Dermis blood vessel endothelial cell (primary cell): ENCODE measurements around the gene GAPDHS. TPM values are rescaled to one million over a fixed set of nuclear protein-coding genes. Genes with fewer than 3 reads are reported as not detected.

Experiments used
- DNase-seq: peaks from one replicate; pipeline ENCODE4 v3.0.0; 2010
- total RNA-seq: library from RNA; depleted of rRNA; stranded (reverse); fragments of >200 nt; gene quantifications from 2 replicates; pipeline ENCODE4 v1.2.3, GENCODE V29; 2014

Gene GAPDHS
- total RNA-seq, 1 donor from 2014 or later: not detected

DNA sequence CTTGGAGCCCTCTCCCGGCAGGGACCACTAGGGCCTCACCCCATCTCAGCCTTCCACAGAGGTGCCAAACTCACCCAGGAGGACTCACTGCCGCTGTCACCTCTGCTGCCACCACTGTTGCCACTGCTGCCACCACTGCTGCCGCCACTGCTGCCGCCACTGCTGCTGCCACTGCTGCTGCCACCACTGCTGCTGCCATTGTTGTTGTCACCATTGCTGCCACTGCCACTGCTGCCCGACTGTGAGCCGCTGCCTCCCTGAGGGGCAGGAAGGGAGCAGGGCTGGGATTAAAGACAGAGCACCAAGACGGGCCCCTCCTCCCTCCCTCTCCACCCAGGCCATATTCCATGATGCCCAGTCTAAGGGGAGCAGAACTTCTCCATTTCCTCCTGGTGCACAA lies 21.9 kb upstream of the GAPDHS start:
- DNase-seq: no peak

DNA sequence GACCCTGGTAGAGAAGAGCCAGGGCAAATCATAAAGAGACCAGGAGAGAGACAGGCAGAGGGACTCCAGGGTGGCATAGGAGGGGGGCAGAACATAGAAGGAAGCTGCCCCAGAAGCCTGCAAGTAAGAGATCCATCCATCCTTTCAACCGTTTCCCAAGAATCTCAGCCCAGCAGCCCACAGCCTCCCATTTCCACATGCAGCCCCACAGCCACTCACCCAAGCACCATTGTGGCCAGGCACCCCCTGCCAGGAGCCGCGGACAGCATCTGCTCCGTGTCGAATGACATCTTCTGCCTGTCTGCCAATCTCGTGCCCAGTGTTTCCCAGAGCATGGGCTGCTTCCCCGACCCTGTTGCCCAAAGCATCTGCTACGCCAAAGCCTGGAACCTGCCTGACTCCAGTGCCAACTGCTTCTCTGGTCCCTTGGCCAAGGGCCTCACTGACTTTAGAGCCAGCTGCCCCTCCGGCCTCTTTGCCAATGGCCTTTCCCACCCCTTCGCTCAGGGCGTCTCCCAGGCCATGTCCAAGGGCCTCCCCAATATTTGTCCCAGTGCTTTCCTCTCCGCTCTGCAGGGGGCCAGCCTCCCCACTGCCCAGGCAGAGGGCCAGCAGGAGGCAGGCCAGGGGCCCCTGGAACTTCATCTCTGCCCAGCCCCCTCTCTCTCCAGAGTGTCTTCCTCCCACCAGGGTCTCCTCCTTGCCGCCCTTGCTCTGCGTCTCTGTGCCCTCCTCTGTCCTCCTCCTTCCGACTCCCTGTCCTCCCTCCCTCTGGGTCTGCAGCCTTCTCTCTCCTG lies 20.2 kb upstream of the GAPDHS start:
- no peak for DNase-seq

DNA sequence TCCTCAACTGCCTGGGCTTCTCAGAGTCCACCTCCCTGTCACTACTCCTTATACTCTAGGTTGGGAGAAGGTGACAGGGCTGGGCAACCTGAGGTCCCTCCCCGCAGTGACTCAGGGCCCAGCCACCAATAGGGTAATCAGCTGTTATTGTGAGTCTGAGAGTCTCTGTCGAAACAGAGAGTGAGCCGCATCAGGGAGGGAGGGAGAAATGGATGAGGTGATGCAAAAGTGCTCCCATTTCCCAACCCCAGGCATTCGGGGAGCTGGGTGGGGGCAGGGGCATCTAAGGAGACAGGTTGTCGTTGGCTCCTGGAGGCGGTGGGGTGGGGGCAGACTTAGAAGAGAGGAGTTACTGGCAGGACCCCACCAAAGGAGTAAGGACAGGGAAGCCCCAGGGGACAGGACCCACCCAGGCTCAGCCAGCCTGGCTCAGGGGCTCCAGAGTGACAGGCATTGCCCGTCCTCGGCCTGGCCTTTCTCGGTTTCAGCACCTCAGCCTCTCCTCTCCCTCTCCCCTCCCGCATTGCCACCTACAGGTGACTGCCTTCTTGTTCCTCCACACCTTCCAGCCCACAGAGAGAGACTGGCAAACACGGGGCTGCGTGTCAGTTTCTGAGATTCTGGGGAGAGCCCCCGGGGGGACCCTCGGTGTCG lies 19.5 kb upstream of the GAPDHS start, which contains the start of gene DMKN:
DMKN (minus strand) TSS at position 22 of the 654 bp plus-strand sequence. CDS start 174 bp downstream, outside the sequence.
- DNase-seq: no peak

DNA sequence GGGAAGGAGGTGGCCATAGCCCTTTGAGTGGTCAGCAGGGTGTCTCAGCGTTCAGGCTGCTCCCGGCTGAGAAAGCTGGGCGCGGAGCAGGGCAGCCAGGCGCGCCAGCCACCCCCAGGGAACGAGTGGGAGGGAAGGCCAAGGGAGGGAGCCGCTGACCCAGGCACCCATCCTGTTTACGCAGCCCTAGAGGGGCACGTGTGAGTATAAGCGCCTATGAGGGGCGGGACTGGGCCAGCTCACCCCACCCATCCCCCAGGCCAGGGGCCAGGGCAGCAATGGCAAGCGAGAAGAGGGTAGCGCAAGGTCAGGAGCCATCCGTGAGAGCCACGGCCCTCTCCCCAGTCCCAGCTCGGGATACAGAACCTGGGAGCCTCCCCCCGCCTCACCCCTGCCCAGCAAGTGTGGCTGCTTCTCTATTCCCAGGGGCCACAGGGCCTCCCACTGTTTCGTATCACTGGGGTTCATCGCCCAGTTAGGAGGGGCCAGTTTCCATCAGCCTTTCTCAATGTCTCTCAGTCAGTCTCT lies 18.9 kb upstream of the GAPDHS start:
- no peak for DNase-seq

DNA sequence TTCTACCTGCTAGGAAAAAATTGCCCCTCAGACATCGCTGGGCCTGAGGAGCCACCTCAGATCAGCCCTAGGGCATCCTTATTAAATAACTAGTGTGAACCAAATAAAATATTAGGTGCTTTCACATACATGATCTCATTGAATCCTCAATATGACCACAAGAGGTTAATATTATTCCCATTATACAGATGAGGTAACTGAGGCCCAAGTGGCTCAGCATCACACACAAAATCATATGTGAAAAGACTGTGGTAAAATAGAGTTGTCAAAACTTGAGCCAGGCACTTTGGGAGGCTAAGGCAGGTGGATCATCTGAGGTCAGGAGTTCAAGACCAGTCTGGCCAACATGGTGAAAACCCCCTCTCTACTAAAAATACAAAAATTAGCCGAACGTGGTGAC lies 16.9 kb upstream of the GAPDHS start:
- DNase-seq: no peak

DNA sequence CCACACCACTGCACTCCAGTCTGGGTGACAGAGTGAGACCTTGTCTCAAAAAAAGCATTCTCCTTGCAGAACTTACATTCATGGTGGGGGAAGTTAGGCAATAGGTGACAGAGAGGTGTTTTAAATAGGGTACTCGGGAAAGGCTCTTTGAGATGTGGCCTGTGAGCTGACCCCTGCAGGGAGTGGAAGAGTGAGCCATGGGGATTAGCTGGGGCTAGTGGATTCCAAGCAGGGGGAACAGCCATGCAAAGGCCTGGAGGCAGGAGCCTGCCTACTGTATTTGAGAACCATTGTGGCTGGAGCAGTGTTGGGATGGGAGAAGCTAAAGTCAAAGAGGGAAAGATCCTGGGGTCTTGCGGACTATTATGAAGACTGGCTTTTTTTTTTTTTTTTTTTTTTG lies 15.9 kb upstream of the GAPDHS start:
- DNase-seq: no peak

DNA sequence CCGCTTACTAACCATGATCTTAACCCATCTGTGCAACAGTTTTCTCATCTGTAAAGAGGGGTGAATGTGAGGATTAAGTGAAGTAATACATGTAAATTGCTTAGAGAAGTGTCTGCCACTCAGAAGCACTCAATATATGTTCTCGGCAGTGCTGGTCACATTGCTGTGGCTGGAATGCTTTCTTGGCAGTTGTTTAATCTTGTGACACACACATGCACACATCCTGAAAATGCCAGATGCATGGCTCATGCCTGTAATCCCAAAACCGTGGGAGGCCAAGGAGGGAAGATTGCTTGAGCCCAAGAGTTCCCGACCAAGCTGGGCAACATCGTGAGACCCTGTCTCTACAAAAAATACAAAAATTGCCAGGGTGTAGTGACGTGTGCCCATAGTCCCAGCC lies 14.9 kb upstream of the GAPDHS start:
- peak; percentile 19 for DNase-seq

DNA sequence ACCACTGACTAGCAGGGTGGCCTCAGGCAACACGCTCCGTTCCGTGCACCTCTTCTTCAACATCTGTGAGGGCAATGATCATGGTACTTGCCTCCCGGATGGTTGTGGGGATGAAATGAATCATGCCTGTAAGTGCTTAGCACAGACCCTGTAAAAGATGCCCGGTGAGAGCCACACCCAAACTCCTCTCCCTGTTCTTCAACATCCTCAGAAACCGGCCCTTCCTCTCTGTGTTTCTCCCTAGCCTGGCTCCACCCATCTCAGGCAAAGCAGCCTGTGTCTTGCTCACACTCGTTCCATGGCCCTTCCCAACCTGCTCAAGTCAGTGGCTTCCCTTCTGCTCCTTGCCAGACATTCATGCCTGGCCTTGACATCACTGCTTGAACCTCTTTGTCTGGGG lies 14.0 kb upstream of the GAPDHS start:
- DNase-seq: no peak

DNA sequence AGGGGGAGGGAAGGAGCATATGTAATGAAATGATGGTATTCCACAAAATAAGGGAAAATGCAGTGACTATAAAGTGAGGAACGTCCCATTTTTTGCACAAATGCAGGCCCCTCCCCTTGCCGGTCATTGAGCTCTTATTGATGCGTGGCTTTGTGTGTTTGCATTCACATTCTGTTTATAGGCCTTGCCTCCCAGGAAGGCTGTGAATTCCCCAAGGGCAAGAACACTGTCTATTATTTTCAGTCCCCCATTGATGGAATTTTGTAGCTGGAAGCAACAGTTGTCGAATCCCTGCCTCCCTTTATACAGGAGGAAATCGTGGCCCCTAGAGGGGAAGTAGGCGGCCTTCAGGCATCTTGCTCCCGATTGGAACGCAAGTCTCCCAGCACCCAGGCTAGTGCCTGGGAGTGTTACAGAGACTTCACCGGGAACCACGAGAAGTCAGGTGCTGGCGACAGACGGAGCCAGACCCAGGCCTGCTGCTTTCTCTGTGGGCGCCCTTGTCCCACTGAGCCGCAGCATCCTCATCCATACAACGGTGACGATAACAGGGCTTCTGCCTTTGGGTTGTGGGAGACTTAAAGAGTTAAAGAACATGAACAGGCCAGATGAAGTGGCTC lies 12.0 kb upstream of the GAPDHS start:
- no peak for DNase-seq

DNA sequence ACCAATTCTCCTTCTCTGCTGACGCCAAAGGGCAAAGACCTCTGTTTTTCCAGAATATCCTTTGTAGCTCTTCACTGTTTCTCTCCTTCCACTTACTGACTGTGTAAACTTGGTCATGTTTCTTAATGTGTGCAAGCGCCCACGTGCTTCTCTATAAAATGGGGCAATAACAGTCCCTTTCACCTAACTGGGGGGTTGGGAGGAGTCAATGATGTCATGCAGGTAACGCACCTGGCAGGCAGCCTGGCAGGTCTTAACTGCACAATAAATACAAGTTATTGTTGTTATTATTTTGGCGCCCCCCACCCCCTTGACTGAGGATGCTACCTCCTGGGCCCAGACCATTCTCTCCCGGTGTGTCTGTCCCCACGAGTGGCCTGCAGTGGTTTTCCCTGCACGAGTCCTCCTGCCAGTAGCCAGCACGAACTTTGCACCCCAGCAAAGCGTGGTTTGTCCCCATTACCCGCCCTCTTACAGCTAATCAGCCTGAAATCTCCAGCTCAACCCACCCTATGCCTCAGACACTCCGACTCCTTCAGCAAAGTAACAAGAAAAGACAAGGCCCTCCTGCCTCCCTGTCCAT lies 10.4 kb upstream of the GAPDHS start:
- no peak for DNase-seq

DNA sequence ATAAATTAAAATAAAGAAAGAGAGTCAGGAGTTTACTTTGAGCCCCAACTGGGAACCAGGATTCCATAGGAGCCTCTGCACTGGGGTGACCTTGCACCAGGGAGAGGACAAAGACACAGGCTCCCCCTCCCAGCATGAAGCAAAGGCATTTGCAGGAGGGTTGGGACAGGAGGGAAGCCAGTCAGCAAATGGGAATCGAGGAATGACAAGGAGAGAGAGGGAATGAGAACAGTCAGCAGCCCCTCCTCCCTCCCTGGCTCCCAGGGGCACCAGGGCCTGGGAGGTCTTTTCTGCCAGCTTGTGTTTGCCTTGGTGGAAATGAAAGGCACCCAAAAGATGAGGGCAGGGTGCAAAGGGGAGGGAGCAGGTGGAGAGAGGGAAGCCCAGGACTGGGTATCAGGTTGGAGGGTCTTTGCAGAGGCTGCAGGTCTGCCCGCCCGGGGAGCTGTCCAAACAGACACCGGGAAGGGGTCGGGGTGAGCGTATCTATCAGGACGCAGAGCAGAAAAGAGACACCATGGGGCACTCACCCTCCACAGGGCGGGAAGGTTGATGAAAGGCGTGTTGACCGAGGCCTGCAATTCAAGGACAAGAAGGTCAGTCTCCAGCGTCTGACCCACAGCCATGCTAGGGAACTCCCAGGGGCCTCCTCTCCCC lies 8.9 kb upstream of the GAPDHS start:
- no peak for DNase-seq

DNA sequence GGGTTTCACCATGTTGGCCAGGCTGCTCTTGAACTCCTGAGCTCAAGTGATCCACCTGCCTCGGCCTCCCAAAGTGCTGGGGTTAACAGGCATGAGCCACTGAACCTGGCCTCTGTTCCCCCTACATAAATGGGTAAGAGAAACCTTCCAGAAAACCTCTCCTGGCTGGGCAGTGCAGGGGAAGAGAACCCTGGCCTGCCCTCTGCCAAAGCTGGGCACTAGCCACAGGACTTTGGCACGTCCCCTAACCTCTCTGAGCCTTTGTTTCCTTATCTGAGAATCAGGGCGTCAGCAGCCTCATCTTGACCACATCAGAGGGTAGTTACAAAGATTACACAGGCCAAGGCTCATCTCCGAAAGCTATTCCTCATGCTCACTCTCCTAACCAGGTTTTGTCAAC lies 7.4 kb upstream of the GAPDHS start:
- no peak for DNase-seq

DNA sequence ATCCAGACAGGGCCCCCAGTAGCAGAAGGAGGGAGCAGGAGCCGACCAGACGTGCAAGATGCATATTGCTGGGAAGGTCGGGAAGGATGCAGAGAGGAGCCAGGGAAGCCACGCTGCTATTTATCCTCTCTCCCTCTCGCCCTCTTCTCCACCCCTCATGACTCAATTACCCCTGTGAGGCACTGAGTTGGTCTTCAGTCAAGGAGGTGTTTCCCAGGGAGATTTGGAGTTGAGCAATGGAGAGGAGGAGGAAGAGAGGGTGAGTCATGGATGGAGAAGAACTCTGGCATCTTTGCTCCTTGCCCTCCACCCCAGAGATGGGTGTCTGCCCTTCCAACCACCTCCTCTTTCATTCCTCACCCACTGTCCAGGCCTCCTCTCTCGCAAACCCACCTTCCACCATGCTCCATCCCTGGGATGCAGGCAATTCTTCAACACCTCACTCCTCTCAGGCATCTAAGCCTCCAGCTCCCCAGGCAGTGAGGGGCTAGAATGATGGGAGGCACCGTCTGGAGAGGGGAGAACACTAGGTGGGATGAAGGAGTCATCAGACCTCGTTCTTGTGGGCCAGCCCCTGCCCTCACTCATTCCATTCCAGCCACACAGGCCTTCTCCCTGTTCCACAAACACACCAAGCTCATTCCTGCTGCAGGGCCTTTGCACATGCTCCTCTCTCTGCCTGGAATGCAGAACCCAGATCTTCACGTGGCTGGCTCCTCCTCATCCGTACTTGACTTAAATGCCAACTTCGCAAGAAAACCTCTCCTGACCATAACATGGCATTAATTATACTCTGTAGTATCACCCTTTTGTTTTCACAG lies 4.8 kb upstream of the GAPDHS start, which contains the start of gene SBSN:
SBSN (minus strand) TSS at position 94 of the 821 bp plus-strand sequence; CDS start at position 64, 30 bp downstream.
- no peak for DNase-seq

DNA sequence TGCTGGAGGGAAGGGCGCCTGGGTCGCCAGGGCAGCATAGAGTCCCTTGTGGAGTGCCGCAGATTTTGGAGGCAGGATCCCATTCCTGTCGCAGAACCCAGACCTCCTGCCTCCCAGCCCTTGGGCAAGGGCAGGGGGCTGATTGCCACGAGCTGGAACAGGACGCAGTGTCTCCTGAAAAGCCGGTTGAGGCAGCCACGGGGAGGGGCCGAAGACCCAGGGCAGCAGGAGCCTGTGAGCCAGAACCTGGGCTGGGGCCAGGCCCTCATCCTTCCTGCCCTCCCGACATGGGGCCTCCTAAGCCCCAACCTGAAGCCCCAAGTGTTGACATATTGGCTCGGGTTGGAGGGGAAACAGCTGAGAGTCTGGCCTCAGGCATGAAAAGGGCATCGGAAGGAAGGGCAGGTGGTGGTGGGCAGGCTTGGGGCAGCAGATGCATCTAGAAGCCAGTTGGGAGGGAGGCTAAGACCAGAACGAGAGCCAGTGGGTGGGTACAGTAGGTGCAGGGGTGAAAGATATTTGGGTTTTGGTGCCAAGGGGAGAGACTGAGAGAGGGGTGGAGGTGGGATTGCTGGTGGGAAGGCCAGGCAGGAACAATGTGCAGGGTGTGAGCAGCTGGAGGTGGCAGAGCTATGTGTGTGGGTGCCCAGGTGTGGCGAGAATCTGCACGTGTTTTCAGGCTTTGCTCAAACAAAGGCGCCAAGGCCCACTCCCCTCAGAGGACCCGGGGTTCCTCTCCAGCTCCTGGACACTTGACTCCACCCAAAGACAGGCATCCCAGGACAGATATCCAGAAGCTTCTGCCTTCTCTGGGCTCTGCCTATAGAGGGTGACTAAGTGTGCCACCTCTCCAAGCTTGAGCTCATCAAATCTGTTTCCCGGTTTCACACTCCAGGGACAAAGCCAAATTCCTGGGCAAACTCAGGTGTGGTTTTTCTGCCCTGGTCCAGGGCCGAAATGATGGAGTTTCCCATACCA lies 3.7 kb upstream of the GAPDHS start:
- no peak for DNase-seq

DNA sequence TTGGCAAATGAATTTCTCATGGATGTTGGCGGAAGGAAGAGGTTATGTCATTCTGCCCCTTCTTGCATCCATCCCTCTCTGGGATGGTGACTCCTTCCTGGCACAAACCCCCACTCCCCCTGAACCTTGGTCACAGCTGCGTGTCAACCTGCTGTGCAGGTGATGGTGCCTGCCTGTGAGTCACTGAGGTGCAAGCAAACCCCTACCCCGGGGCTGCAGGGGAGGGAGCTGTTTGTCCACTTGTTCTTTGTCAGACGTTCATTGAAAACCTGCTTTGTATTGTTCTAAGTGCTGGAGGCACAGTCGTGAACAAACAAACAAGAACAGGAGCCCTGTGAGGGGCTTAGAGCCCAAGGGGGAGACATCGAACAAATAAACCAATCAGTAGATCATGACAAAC lies 2.0 kb upstream of the GAPDHS start:
- DNase-seq: no peak

DNA sequence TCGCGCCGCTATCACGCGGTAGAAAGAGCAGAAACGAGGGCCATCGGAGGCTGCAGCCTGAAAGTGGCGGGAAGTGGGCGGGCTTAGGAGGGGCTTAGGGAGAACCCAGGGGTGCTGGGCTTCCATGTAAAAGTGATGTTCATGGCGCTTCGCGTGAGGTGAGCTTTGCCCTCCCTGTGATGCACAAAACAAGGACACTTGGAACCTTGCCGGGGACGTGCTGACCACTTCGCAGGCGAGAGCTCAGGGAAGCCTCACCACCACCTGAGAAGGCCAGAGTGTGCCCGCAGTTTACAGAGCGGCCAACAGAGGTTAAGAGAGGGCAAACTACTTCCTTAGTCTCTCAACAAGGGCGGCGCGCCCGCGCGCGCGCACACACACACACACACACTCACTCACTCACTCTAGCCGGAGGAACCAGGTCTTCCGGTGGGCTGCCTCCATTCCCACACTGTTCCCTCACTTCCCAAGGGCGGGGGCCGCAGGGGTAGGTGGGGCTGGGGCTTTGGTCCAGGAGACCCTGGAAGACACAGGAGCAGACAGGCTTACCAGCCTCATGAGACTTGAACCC lies 651 bp downstream of the GAPDHS start:
- no peak for DNase-seq

DNA sequence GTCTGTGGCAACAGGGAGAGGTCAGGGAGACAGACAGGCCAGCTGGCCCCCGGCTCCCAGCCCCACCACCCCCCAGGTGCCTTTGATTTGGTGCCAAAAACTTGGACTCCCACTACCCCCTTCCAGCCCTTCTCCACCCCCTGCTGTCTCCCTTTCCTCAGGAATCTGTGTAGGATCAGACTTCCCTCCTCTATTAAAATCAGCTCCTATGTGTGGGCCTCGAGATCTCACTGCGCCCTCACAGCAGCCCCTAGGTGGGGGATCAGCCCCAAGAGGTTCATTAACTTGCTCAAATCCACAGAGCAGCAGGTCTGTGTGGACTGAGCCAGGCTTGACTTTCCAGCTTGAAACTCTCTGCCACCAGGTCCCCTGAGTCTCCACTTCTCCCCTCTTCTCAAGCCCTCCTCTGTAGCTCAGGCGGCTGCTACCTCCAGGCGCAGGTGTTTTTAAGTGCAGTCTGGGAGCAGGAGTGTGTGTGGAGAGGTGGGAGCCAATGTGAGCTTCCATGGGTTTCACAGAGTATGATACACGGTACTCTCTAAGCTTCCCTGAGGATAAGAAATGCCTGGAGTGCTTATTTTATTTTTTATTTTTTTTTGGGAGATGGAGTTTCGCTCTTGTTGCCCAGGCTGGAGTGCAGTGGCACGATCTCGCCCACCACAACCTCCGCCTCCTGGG lies 1.7 kb downstream of the GAPDHS start:
- DNase-seq: no peak

DNA sequence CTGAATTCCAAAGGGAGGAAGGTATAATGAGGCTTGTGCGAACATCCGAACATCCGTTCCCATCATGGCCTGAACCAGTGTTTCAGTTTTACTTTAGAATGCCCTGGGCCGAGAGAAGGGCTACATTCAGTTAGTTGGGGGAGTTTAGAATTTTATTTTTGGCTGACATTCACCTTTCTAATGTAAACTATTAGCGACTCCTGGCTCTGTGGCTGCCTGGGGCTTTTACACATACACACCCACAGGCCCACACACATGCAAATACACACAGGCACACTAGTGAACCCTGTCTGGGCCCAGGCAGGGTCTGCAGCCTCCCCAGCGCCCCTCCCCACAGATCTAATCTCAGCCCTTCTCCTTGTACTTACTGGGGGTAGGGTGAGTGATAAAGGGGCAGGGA lies 6.1 kb downstream of the GAPDHS start:
- no peak for DNase-seq

DNA sequence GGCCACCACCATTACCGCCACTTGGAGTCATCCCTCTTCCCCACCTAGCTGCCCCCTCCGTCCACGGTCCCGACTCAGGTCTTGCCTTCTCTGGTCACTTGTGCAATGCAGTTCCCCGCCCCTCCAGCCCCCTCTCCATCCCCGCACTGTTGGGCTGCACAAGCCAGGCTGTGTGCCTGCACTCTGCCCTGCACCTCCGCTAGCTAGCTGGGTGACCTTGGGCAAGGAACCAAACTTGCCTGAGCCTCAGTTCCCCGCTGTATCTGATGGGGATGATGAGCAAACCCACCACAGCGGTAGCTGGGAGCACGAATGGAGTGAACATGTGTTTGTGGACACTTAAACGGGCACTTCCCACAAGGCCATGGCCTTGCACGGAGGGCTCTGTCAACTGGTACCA lies 6.6 kb downstream of the GAPDHS start:
- DNase-seq: no peak
